ENCODE data around the gene HBS1L. TPM values are rescaled to one million over a fixed set of nuclear protein-coding genes. Genes with fewer than 3 reads are reported as not detected.

Gene HBS1L
- polyA plus RNA-seq, 1 donor = 76.9 TPM

DNA sequence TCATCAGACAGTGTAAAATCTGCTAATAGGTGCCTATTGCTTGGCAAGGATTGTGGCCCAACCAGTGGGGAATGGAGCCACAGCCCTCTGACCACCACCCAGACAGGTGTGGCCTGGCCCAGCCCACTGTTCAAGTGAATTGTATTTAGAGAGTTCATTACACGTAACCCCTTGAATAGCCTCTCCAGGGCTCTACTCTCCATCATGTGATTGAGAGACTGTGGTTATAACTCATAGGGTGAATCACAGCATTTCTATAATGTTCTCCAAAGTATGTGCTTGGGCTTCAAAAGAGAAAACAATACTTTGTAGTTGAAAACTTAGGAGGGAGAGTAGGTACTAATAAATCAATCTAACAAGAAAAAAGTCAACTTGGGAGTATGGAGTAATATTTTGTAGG, 143.1 kb downstream of the HBS1L start:
- DNase-seq = no peak

DNA sequence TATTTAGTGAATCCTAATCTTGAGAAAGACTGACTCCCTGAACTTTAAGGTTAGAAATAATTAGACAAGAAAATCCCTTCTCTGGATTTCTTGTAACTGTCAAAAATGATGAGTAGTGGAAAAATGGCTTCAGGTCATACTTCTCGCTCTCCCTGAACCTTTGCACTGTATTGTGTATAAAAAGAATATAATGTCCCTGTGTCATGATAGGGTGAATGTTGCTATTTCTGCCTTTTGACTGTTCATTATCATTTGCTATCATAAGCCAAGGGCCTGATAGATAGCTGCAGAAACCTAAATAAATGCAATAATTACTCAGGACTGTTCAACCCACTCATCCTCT, 144.1 kb downstream of the HBS1L start:
- DNase-seq = no peak

Other genes starting within 250 kb of the HBS1L start
- 30.9 TPM for gene ALDH8A1, start 104.7 kb downstream of the HBS1L start, polyA plus RNA-seq (ENCODE audit: insufficient read length)
- gene MYB, start 126.5 kb upstream of the HBS1L start, polyA plus RNA-seq (ENCODE audit: insufficient read length) = 5.7 TPM